ENCODE data around the gene PICK1.
"Not testable (repeated sequence)": the region's sequence is repeated elsewhere in the genome, so short reads cannot be mapped to it uniquely, and the experiment has no call there.

Gene PICK1

GRCh38 chr22:38077595-38077994, 20.4 kb downstream of the PICK1 start:
- TF ChIP-seq MAX (IDR thresholded peaks at IDR 0.05; ENCODE audit: low read depth, low read length) (no peak), MYC (IDR thresholded peaks at IDR 0.05; ENCODE audit: low read depth, low read length) (no peak), CTCF (IDR thresholded peaks at IDR 0.05; ENCODE audit: low read depth, low read length) (no peak), POLR2A (IDR thresholded peaks at IDR 0.05; ENCODE audit: extremely low read depth, insufficient read length) (no peak)
- no peak for DNase-seq (ENCODE audit: low read depth)
- H3K4me3 ChIP-seq (ENCODE audit: low read depth, low read length): no peak overlapping the region

GRCh38 chr22:38078046-38078840, 21.0 kb downstream of the PICK1 start:
- DNase-seq (ENCODE audit: low read depth): no peak
- TF ChIP-seq POLR2A (IDR thresholded peaks at IDR 0.05; ENCODE audit: extremely low read depth, insufficient read length): no peak
- no peak for TF ChIP-seq MAX (IDR thresholded peaks at IDR 0.05; ENCODE audit: low read depth, low read length)
- no peak for TF ChIP-seq MYC (IDR thresholded peaks at IDR 0.05; ENCODE audit: low read depth, low read length)
- TF ChIP-seq CTCF (IDR thresholded peaks at IDR 0.05; ENCODE audit: low read depth, low read length): no peak
- no peak overlapping the region for H3K4me3 ChIP-seq (ENCODE audit: low read depth, low read length)

GRCh38 chr22:38079208-38079607, 22.0 kb downstream of the PICK1 start:
- DNase-seq (ENCODE audit: low read depth): not testable (repeated sequence)

GRCh38 chr22:38079804-38080203, 22.6 kb downstream of the PICK1 start:
- H3K4me3 ChIP-seq (ENCODE audit: low read depth, low read length): no peak overlapping the region
- DNase-seq (ENCODE audit: low read depth): no peak
- TF ChIP-seq CTCF (IDR thresholded peaks at IDR 0.05; ENCODE audit: low read depth, low read length) (no peak), MAX (IDR thresholded peaks at IDR 0.05; ENCODE audit: low read depth, low read length) (no peak), POLR2A (IDR thresholded peaks at IDR 0.05; ENCODE audit: extremely low read depth, insufficient read length) (no peak)

More at GRCh38 chr22:38079208-38079607, 22.0 kb downstream of the PICK1 start:
- H3K4me3 ChIP-seq (ENCODE audit: low read depth, low read length): not testable (repeated sequence)

GRCh38 chr22:38080474-38080849, 23.3 kb downstream of the PICK1 start:
- no peak for TF ChIP-seq MAX (IDR thresholded peaks at IDR 0.05; ENCODE audit: low read depth, low read length)
- no peak for TF ChIP-seq CTCF (IDR thresholded peaks at IDR 0.05; ENCODE audit: low read depth, low read length)
- TF ChIP-seq MYC (IDR thresholded peaks at IDR 0.05; ENCODE audit: low read depth, low read length): no peak
- no peak for TF ChIP-seq POLR2A (IDR thresholded peaks at IDR 0.05; ENCODE audit: extremely low read depth, insufficient read length)
- H3K4me3 ChIP-seq (ENCODE audit: low read depth, low read length): no peak overlapping the region
- no peak for DNase-seq (ENCODE audit: low read depth)

- DNase-seq (ENCODE audit: low read depth): peak; percentile 29
- no peak overlapping the region for H3K4me3 ChIP-seq (ENCODE audit: low read depth, low read length)
- no peak for TF ChIP-seq POLR2A (IDR thresholded peaks at IDR 0.05; ENCODE audit: extremely low read depth, insufficient read length)
- TF ChIP-seq CTCF (IDR thresholded peaks at IDR 0.05; ENCODE audit: low read depth, low read length): no peak
- no peak for TF ChIP-seq MYC (IDR thresholded peaks at IDR 0.05; ENCODE audit: low read depth, low read length)
- no peak for TF ChIP-seq MAX (IDR thresholded peaks at IDR 0.05; ENCODE audit: low read depth, low read length)
Observed at GRCh38 chr22:38080850-38081635, 23.8 kb downstream of the PICK1 start.

All from NB4 (cell line).